PC-9 (cell line): Measurements from ENCODE around the gene MICALL2.

Experiments
- EZH2 ChIP-seq: fragments of 200-600 bp; sonication (generic); IDR thresholded peaks from 2 replicates; pipeline ENCODE4 v1.8.0; 2017; ENCODE audit warnings: antibody characterized with exemption, low read depth
- TF ChIP-seq, protein P1 (sequence below): fragments of 200-600 bp; sonication (generic); conservative IDR thresholded peaks from 2 replicates; pipeline ENCODE4 v1.6.1; 2017; ENCODE audit warnings: mixed run types, antibody characterized with exemption, mild to moderate bottlenecking, moderate library complexity

DNA sequence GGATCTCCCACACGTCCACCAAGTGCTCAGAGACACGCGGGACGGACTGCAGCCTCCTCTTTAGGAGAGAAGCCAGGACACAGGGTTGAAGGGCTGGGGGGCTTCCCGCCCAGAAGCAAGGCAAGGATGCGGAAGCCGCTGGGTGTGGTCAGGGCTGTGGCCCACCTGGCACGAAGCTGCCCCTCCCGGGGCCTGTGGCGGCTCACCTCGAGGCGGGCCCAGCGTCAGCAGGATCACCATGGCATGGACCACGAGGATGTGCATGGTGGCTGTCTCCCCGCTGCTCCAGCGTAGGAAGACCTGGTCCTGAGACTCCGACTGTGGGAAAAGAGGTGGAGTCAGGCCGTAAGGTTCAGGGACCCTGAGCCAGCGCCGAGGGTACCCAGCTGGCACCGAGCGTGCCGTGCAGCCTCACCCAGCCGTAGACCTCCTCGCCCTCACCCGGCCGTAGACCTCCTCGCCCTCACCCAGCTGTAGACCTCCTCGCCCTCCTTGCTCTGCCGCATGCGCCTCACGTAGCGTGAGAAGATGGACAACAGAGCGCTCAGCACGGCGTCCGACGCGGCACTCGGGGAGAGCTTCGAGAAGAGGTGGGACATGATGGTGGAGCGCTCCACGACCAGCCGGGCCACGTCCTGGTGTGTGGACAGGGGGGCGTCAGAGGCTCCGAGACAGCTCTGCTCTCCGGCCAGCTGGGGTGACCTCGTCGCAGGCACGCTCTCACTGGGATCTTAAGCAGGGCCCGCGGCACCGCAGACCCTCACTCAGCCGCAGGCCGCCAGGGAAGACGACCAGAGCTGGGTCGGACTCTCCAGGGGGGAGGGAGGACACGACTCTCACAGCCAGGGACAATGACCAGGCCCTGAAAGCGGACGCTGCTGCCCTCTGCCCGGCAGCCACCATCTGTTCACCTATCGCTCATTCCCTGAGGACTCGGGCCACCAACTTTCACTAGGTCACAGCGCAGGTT is 24.6 kb upstream of the MICALL2 start:
- TF ChIP-seq, protein P1, sequence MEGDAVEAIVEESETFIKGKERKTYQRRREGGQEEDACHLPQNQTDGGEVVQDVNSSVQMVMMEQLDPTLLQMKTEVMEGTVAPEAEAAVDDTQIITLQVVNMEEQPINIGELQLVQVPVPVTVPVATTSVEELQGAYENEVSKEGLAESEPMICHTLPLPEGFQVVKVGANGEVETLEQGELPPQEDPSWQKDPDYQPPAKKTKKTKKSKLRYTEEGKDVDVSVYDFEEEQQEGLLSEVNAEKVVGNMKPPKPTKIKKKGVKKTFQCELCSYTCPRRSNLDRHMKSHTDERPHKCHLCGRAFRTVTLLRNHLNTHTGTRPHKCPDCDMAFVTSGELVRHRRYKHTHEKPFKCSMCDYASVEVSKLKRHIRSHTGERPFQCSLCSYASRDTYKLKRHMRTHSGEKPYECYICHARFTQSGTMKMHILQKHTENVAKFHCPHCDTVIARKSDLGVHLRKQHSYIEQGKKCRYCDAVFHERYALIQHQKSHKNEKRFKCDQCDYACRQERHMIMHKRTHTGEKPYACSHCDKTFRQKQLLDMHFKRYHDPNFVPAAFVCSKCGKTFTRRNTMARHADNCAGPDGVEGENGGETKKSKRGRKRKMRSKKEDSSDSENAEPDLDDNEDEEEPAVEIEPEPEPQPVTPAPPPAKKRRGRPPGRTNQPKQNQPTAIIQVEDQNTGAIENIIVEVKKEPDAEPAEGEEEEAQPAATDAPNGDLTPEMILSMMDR, result no peak
- no peak for TF ChIP-seq EZH2
